NB4 (cell line): ENCODE data around the gene TUBB3.

Experiments used
- MYC ChIP-seq: IDR thresholded peaks from 2 replicates; pipeline ENCODE4 v1.6.1; 2011; ENCODE audit warnings: low read depth, low read length
- POLR2A ChIP-seq: IDR thresholded peaks from 2 replicates; pipeline ENCODE4 v1.6.1; 2011; ENCODE audit warnings: mild to moderate bottlenecking; ENCODE audit not compliant: insufficient read length; ENCODE audit errors: extremely low read depth
- TF ChIP-seq, protein P1 (sequence below): IDR thresholded peaks from one replicate; pipeline ENCODE4 v1.5.1; 2012; ENCODE audit warnings: low read depth, low read length

DNA sequence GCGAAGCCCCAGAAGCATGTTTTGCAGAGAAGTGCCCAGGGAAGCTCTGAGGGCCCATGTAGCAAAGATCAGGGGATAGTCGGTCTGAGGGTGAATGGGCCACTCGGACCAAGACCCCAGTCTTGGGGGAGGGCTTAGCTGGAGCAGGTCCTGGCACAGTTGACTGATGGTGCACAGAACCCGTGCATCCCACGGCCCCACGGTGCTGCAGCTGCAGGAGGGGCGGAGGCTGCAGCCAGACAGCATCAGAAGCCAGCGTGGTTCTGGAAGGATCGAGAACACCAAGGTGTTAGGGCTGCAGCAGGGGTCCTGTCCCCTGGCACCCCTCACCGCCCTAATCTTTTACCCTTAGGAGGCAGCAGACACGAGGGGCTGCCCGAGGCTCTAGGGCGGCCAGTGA is 11.0 kb upstream of the TUBB3 start:
- TF ChIP-seq, protein P1, sequence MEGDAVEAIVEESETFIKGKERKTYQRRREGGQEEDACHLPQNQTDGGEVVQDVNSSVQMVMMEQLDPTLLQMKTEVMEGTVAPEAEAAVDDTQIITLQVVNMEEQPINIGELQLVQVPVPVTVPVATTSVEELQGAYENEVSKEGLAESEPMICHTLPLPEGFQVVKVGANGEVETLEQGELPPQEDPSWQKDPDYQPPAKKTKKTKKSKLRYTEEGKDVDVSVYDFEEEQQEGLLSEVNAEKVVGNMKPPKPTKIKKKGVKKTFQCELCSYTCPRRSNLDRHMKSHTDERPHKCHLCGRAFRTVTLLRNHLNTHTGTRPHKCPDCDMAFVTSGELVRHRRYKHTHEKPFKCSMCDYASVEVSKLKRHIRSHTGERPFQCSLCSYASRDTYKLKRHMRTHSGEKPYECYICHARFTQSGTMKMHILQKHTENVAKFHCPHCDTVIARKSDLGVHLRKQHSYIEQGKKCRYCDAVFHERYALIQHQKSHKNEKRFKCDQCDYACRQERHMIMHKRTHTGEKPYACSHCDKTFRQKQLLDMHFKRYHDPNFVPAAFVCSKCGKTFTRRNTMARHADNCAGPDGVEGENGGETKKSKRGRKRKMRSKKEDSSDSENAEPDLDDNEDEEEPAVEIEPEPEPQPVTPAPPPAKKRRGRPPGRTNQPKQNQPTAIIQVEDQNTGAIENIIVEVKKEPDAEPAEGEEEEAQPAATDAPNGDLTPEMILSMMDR, result no peak
- TF ChIP-seq MYC (no peak), POLR2A (no peak)
